Measurements from ENCODE around the gene IMMP1L. TPM values are rescaled to one million over a fixed set of nuclear protein-coding genes. Genes with fewer than 3 reads are reported as not detected.

IMMP1L gene
- total and polyA plus RNA-seq, 2 experiments from 2014 or later: 8.8 to 19.9 TPM

GRCh38 chr11:31474083-31474482 is 35.3 kb downstream of the IMMP1L start:
- no peaks in the 10 kb centered on the region for H3K9me2 ChIP-seq (ENCODE audit: insufficient read depth)
- H3K79me2 ChIP-seq (ENCODE audit: insufficient read depth): no peaks in the 10 kb centered on the region
- DNase-seq: no peak
- no peak overlapping the region for H3K9ac ChIP-seq
- H3K4me3 ChIP-seq: no peak overlapping the region
- no peaks in the 10 kb centered on the region for H3K9me3 ChIP-seq (ENCODE audit: low read depth)
- H3K4me1 ChIP-seq (ENCODE audit: insufficient read depth): no peaks in the 10 kb centered on the region
- no peak overlapping the region for H2AFZ ChIP-seq
- H4K20me1 ChIP-seq (ENCODE audit: insufficient read depth): no peaks in the 10 kb centered on the region
- no peaks in the 10 kb centered on the region for H3K27me3 ChIP-seq (replicated peaks; ENCODE audit: insufficient read depth)
- in situ Hi-C loops (cut with MboI): no loop called here
- H3K27ac ChIP-seq: no peak overlapping the region
- no peak for TF ChIP-seq EZH2 (IDR thresholded peaks at IDR 0.05; ENCODE audit: insufficient read depth, poor library complexity, severe bottlenecking)
- TF ChIP-seq EZH2phosphoT487 (IDR thresholded peaks at IDR 0.05; ENCODE audit: insufficient read depth, low read depth): no peak
- H3F3A ChIP-seq (ENCODE audit: insufficient read depth): no peaks in the 10 kb centered on the region
- no peak overlapping the region for H3K4me2 ChIP-seq (ENCODE audit: unreplicated experiment)
- no peaks in the 10 kb centered on the region for H3K36me3 ChIP-seq (ENCODE audit: low read depth)

DNA sequence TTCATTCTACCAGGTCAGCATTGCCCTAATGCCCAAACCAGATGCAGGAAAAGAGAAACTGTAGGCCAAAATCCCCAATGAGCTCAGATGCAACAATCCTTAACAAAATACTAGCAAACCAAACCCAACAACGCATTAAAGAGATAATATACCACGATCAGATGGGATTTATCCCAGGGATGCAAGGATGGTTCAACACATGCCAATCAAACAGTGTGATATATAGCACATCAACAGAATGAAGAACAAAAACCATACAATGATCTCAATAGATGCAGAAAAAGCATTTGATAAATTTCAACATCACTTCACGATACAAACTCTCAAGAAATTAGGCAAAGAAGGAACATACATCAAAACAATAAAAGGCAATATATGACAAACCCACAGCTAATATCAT is 45.0 kb downstream of the IMMP1L start:
- H2AFZ ChIP-seq: no peak overlapping the region
- DNase-seq: no peak

DNA sequence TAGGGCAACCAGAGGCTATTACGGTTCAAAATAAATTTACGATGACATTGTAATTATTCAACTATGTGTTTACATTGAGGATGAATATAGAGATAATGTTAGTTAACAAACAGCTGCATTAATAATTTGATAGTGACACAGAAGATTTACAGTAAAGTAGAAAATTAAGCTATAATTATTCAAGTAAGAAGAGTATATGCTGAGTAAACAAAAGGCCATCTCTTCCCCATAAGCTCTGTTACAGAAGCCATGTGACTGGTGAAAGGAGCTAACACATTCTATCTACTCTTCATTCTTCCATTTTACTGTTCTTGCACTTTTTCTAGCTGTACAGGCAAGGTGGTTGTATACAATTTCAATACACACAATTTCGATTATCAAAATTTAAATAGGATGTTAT is 54.2 kb downstream of the IMMP1L start:
- in situ Hi-C loops (cut with MboI): no loop called here
- no peak for DNase-seq
- H3K4me2 ChIP-seq (ENCODE audit: unreplicated experiment): no peak overlapping the region
- H3K4me1 ChIP-seq (ENCODE audit: insufficient read depth): no peaks in the 10 kb centered on the region
- 99% methylated on average over 3 of the region's 3 CpGs for WGBS, 2 experiments (ENCODE audit: low coverage in 1 of 2, low lambda C conversion rate in 2 of 2, missing lambda C conversion rate in 2 of 2)
- H3K4me3 ChIP-seq: no peak overlapping the region
- H2AFZ ChIP-seq: no peak overlapping the region
- H3K79me2 ChIP-seq (ENCODE audit: insufficient read depth): no peaks in the 10 kb centered on the region
- peaks cover 5% of the 10 kb centered on the region; the same call in 1 of the 2 replicates for H3K36me3 ChIP-seq (ENCODE audit: low read depth)
- no peaks in the 10 kb centered on the region for H4K20me1 ChIP-seq (ENCODE audit: insufficient read depth)
- H3F3A ChIP-seq (ENCODE audit: insufficient read depth): no peaks in the 10 kb centered on the region
- TF ChIP-seq EZH2phosphoT487 (IDR thresholded peaks at IDR 0.05; ENCODE audit: insufficient read depth, low read depth) (no peak), EZH2 (IDR thresholded peaks at IDR 0.05; ENCODE audit: insufficient read depth, poor library complexity, severe bottlenecking) (no peak)
- H3K9me2 ChIP-seq (ENCODE audit: insufficient read depth): peaks cover 9% of the 10 kb centered on the region; the same call in 1 of the 2 replicates
- no peak overlapping the region for H3K27ac ChIP-seq
- no peaks in the 10 kb centered on the region for H3K27me3 ChIP-seq (replicated peaks; ENCODE audit: insufficient read depth)
- H3K9ac ChIP-seq: no peak overlapping the region
- no peaks in the 10 kb centered on the region for H3K9me3 ChIP-seq (ENCODE audit: low read depth)

More for the DNA sequence above, 45.0 kb downstream of the IMMP1L start:
- WGBS, 2 experiments (ENCODE audit: low coverage in 1 of 2, low lambda C conversion rate in 2 of 2, missing lambda C conversion rate in 2 of 2): 97 to 100% methylated on average over 3 of the region's 3 CpGs
- Histone ChIP-seq H3F3A (ENCODE audit: insufficient read depth) (no peaks in the 10 kb centered on the region), H4K20me1 (ENCODE audit: insufficient read depth) (no peaks in the 10 kb centered on the region), H3K4me3 (no peak overlapping the region), H3K9ac (no peak overlapping the region), H3K36me3 (ENCODE audit: low read depth) (no peaks in the 10 kb centered on the region), H3K9me2 (ENCODE audit: insufficient read depth) (no peaks in the 10 kb centered on the region; the same call in 1 of the 2 replicates), H3K4me2 (ENCODE audit: unreplicated experiment) (no peak overlapping the region), H3K4me1 (ENCODE audit: insufficient read depth) (no peaks in the 10 kb centered on the region), H3K27ac (no peak overlapping the region), H3K79me2 (ENCODE audit: insufficient read depth) (no peaks in the 10 kb centered on the region), H3K9me3 (ENCODE audit: low read depth) (no peaks in the 10 kb centered on the region), H3K27me3 (replicated peaks; ENCODE audit: insufficient read depth) (no peaks in the 10 kb centered on the region)
- in situ Hi-C loops (cut with MboI): no loop called here
- TF ChIP-seq EZH2 (IDR thresholded peaks at IDR 0.05; ENCODE audit: insufficient read depth, poor library complexity, severe bottlenecking) (no peak), EZH2phosphoT487 (IDR thresholded peaks at IDR 0.05; ENCODE audit: insufficient read depth, low read depth) (no peak)

GRCh38 chr11:31450841-31451240 is 58.6 kb downstream of the IMMP1L start:
- H3K4me2 ChIP-seq (ENCODE audit: unreplicated experiment): no peak overlapping the region
- in situ Hi-C loops (cut with MboI): no loop called here
- H3K9me2 ChIP-seq (ENCODE audit: insufficient read depth): peaks cover 7% of the 10 kb centered on the region; the same call in 1 of the 2 replicates
- H3K27ac ChIP-seq: no peak overlapping the region
- no peaks in the 10 kb centered on the region for H3K27me3 ChIP-seq (replicated peaks; ENCODE audit: insufficient read depth)
- no peak for DNase-seq
- no peaks in the 10 kb centered on the region for H3K79me2 ChIP-seq (ENCODE audit: insufficient read depth)
- no peaks in the 10 kb centered on the region for H4K20me1 ChIP-seq (ENCODE audit: insufficient read depth)
- 91 to 98% methylated on average over 1 of the region's 1 CpG for WGBS, 2 experiments (ENCODE audit: low coverage in 1 of 2, low lambda C conversion rate in 2 of 2, missing lambda C conversion rate in 2 of 2)
- no peak for TF ChIP-seq EZH2phosphoT487 (IDR thresholded peaks at IDR 0.05; ENCODE audit: insufficient read depth, low read depth)
- TF ChIP-seq EZH2 (IDR thresholded peaks at IDR 0.05; ENCODE audit: insufficient read depth, poor library complexity, severe bottlenecking): no peak
- no peak overlapping the region for H3K4me3 ChIP-seq
- H3K9ac ChIP-seq: no peak overlapping the region
- H3K36me3 ChIP-seq (ENCODE audit: low read depth): peaks cover 3% of the 10 kb centered on the region; the same call in 1 of the 2 replicates
- no peaks in the 10 kb centered on the region for H3K4me1 ChIP-seq (ENCODE audit: insufficient read depth)
- no peaks in the 10 kb centered on the region for H3F3A ChIP-seq (ENCODE audit: insufficient read depth)
- H2AFZ ChIP-seq: no peak overlapping the region
- H3K9me3 ChIP-seq (ENCODE audit: low read depth): no peaks in the 10 kb centered on the region

- Histone ChIP-seq H3K36me3 (ENCODE audit: low read depth) (no peaks in the 10 kb centered on the region), H3K4me3 (no peak overlapping the region), H3K9ac (no peak overlapping the region), H3K4me1 (ENCODE audit: insufficient read depth) (no peaks in the 10 kb centered on the region), H3K4me2 (ENCODE audit: unreplicated experiment) (no peak overlapping the region), H3K9me2 (ENCODE audit: insufficient read depth) (peaks cover 6% of the 10 kb centered on the region; the same call in 1 of the 2 replicates), H4K20me1 (ENCODE audit: insufficient read depth) (no peaks in the 10 kb centered on the region), H2AFZ (no peak overlapping the region), H3K27me3 (replicated peaks; ENCODE audit: insufficient read depth) (no peaks in the 10 kb centered on the region), H3K9me3 (ENCODE audit: low read depth) (no peaks in the 10 kb centered on the region), H3K27ac (no peak overlapping the region), H3F3A (ENCODE audit: insufficient read depth) (no peaks in the 10 kb centered on the region), H3K79me2 (ENCODE audit: insufficient read depth) (no peaks in the 10 kb centered on the region)
- no peak for TF ChIP-seq EZH2phosphoT487 (IDR thresholded peaks at IDR 0.05; ENCODE audit: insufficient read depth, low read depth)
- no peak for TF ChIP-seq EZH2 (IDR thresholded peaks at IDR 0.05; ENCODE audit: insufficient read depth, poor library complexity, severe bottlenecking)
- DNase-seq: no peak
- in situ Hi-C loops (cut with MboI): no loop called here
- WGBS, 2 experiments (ENCODE audit: low coverage in 1 of 2, low lambda C conversion rate in 2 of 2, missing lambda C conversion rate in 2 of 2): 99 to 100% methylated on average over 2 of the region's 2 CpGs
Observed at GRCh38 chr11:31449040-31449439, 60.4 kb downstream of the IMMP1L start.
